HG03139 (cell line): ENCODE results near the gene PICALM.
"Not testable (repeated sequence)": the region's sequence is repeated elsewhere in the genome, so short reads cannot be mapped to it uniquely, and the experiment has no call there.

ENCODE experiments used
- ATAC-seq: cut with Tn5 transposase; IDR thresholded peaks from one replicate; pipeline ENCODE4 v1.9.1; 2021; ENCODE audit not compliant: unreplicated experiment

The PICALM gene

DNA sequence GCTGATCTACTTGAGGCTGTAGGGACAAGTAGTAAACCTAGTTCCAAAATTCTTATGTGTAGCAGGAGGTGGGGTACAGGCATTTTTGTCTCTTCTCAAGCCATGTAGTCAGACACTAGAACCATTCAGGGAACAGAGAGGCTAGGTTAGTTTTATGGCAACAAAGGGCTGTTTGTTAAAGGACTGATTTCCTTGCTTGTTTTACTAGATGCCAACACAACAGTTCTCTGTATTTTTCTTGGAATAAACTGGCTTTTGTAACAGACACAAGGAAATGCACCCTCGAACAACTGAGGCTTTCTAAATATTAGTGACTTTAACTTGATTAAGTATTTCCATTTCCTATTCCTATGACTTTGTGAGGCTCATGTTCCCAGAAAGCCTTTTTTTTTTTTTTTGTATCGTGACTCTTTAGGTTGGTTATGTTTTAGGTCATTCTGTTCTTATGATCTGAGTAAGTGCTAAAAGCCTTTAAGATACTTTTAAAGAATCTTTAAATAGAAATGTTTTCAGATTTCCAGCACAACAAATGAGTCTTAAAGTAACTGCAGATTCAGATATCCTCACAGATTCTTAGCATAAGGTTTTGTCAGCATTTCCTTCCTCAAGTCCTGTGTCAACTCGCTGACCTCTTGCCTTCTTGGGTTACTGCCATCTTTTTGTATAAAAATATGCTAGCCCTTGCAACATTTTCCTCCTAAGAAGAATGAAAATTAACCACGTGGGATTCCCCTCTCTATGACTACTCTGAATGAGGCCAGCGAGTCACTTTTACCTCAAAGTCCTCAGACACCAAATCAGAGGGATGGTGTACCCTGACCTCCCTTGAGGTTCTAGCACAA, 121.2 kb downstream of the PICALM start:
- ATAC-seq: no peak

DNA sequence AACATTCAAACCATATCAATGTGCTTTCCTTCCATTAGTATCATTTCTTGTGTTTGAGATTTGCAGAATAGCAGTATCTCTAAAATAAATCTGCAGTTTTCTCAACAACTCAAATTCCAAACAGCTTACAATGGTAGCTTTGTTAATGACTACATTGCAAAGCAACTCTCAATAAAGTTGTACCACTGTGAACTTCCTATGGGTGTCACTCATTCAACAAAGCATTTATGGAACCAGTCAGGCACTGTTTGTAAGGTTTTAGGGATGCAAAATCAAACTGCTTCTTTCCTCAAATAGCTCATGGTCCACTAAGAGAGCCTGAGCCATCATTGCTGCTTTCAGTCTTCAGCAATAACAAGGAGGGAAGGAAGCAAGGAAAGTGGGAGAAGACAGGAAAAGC, 122.7 kb downstream of the PICALM start:
- ATAC-seq: no peak

DNA sequence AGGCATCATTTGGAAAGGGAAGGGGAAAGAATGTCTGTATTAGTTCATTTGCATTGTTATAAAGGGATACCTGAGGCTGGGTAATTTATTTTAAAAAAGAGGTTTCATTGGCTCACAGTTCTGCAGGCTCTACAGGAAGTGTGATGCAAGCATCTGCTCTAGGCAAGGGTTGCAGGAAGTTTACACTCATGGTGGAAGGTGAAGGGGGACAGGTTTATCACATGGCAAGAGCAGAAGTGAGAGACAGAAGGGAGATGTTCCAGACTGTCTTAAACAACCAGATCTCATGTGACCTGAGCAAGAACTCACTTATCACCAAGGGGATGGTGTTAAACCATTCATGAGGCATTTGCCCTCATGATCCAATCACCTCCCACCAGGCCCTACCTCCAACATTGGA, 123.1 kb downstream of the PICALM start:
- ATAC-seq: no peak

DNA sequence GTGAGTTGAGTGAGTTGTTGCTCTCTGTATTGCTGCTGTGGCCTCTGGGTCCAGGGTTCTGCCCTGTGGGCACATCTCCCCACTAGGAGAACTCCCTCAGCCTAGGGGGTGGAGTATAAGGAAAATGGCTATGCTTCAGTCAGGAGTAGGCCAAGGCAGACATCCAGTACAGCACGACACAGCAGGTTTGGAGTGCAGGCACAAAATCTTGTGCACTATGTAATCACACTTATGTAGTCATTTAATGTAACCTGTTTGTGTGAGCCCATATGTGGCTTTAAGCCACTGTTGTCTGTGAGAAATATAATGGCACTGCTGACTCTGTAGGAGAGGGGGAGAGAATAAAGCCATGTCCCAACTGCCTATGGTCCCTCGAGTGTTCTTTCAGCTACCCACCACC, 123.6 kb downstream of the PICALM start:
- no peak for ATAC-seq

DNA sequence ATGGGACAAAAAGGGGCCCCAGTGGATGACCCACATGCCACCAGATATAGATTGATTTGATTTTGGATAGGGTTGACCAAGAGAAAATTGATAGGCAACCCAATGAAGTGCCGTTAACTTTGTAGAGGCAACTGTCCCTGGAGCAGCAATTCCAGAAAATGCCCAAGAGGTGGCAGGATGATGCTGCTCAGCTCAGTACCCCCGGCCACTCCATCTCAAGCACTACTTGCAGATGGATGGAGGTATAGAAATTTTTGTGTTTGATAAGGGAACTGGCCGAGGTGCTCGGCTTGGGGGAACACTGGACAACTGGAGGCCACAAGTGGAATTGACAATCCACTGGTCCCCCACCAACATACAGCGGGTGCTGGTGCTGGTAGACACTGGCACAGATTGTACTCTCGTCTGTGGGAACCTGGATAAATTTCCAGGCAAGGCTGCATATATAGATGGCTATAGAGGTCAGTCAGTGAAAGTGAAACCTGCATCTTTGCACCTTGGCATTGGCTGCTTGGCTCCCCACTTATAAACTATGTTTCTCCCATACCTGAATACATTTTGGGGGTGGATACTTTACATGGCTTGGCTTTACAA, 127.4 kb downstream of the PICALM start:
- ATAC-seq: peak; percentile 75

DNA sequence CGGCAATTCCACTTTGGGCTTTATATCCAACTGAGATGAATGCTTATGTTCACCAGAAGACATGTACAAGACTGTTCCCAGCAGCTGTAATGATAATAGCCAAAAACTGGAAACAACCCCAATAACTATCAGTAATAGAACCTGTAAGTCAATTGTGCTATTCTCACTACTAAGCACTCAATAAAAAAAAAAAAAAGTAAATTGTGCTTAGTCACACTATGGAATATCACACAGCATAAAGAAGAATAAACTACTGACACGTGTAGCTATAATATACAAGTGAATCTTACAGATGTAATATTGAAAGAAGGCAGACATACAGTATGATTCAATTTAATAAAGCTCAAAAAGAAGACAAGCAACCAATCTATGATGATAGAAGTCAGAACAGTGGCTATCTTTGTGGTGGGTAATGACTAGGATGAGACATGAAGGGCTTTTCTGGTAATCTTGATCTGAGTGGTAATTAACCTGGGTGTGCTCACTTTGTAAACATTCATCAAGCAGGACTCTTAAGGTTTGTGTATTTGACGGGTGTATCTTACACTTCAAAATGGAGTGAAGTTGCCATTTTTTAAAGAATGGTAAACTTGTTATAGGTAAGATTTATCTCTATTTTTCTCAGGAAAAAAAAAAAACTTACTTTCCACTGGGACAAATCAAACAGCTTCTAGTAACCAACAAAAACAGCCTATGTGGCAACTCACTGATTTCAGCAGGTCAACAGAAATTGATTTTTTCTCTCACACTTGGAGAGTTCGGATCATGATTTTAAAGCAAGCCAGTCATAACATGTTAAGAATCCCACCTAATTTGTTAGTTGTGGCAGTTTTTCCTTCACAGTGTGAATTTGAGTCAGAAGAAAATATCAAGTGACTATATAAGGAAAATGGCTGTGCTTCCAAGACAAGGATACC, 129.5 kb downstream of the PICALM start:
- ATAC-seq: no peak

DNA sequence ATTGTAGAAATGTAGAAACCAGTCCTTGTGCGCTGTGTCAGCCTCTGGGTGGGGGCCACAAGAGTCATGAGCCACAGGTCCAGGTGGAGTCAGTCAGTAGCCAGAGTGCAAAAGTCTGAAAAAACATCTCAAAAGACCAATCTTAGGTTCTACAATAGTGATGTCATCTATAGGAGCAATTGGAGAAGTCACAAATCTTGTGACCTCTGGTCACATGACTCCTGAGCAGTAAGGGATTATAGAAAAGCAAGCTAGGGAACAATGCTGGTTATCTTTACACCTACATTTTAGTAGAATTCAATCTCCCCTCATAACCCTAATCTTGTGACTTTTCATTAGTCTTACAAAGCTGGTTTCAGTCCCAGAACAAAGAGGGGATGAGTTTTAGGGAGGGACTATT, 131.0 kb downstream of the PICALM start:
- no peak for ATAC-seq

DNA sequence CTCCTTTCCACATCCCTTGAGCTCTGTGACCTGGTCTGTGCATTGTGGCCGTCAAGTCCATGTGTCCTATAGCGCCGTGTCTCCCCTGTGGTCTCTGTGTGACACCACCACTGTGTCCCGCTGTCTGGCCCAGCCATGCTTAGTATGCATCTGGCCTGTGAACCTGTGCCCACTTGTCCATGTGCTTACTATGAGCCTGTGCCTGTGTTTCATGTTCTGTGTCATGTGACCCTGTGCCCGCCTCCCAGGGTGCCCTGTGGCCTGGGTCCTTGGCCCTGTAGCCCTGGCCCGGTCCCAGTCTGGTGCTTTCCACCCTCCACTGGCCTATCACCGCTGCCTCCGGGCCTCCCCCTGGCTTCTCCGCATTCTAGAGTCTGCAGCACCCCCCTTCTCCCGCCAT, 133.1 kb downstream of the PICALM start:
- ATAC-seq: no peak

DNA sequence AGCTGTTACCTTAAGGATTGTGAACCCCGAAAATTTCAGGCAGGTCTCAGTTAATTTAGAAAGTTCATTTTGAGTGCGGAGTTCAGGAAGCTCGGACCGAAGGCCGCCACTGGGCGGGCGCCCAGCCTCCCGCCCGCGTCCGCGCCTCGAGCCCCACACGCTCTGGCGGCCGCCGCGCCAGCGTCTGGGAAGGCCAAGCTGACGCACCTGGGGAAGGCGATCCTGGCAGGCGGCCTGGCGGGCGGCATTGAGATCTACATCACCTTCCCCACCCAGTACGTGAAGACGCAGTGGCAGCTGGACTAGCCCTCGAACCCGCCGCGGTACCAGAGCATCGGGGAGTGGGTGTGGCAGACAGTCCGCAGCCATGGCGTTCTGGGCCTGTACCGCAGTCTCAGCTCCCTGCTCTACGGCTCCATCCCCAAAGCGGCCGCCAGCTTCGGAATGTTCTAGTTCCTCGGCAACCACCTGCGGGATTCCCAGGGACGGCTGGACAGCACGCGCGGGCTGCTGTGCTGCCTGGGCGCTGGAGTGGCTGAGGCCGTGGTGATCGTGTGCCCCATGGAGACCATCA, 134.2 kb downstream of the PICALM start:
- no peak for ATAC-seq

DNA sequence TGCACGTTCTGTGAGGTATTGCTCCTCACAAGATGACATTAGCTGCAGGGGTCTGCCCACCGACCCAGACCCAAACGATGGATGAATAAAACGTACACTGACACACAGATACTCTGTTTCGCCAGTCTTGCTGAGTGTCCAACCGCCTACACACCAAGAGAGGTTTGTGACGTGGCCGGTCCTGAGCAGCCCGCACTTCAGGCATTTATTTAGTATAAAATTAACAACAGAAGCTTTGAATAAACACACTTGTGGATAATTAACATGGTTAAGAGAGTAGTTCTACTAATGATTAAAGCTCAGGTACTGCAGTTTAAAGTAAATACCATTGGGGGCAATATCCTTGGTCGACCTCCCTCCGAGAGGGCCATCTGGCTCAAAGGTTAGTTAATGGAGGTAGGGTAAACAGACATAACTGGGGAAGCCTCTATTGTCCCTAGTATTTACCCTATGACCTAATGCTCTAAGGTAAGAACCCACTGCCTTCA, 138.0 kb downstream of the PICALM start:
- ATAC-seq: no peak

DNA sequence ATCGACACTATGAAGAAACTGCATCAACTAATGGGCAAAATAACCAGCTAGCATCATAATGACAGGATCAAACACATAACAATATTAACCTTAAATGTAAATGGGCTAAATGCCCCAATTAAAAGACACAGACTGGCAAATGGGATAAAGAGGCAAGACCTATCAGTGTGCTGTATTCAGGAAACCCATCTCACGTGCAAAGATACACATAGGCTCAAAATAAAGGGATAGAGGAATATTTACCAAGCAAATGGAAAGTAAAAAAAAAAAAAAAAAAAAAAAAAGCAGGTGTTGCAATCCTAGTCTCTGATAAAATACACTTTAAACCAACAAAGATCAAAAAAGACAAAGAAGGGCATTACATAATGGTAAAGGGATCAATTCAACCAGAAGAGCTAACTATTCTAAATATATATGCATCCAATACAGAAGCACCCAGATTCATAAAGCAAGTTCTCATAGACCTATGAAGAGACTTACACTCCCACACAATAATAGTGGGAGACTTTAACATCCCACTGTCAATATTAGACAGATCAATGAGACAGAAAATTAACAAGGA, 142.2 kb downstream of the PICALM start:
- not testable (repeated sequence) for ATAC-seq

DNA sequence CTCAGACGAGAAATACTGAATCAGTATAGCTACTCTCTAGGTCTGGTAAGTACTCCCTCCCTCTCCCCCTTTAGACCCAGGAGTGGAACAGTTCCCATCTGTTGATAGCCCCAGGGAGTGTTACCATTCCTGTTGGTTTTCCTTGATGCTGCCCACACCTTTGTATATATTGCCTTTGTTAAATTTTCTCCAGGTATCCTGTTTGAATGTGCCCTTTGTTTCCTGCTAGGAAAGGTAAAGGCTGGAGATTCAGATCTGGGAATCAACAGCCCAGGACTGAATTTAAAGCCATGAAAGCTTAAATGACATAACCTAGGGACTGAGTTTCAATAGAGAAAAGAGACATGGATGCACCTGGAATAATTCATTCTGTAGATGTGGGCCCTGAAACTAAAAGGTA, 145.4 kb downstream of the PICALM start:
- no peak for ATAC-seq

DNA sequence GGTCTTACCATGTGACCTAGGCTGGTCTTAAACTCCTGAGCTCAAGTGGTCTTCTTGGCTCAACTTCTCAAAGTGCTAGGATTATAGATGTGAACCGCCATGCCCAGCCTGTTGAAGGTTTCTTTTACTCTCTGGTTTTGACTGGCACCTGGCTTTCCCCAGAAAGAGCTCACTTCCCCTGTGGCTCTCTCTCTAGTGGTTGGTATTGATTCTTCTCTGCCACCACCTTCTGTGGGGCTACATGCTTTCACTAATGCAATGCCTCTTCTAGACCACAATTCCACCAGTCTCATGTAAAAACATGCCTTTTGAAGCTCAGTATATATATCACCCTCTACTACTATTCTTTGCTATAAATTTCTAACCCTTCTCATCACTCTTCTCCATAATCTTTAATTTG, 146.5 kb downstream of the PICALM start:
- ATAC-seq: no peak

DNA sequence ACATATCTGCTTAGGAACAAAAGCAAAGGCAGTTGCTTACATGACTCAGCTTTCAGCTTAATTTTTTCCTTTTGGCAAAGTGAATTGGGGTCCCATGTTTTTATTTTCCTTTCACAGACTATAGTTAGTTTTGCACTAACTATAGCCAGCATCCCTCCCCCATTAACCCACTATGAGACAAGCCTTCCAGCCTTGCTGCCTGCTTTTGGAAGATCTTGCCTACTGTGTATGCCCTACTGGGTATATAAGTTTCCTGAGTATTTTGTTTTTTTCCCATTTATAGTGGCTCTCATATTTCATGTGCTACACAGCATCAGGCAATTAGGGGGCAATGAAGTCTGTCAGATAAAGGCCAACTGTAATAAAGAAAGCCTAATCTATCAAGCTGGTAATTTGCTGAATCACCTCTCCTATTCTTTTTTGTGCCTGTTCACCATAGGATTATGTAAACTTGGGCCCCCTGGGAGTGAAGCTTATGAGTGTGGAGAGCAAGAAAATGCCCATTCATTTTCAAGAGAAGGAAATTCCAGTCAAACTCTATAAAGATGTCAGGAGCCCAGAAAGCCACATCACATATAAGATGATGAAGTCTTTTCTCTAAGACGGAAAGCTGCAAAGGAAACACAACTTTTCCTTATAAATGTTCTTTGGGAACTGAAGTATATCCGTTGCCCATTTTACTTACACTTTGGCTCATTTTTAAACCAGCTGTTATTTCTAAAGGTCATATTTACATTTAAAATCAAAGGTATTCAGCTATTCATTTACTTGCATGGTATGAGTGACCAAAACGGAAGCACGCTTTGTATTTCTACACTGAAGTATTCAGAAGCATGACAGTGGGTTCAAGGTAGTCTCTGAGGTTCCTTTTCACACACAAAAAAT, 149.7 kb downstream of the PICALM start:
- ATAC-seq: no peak

DNA sequence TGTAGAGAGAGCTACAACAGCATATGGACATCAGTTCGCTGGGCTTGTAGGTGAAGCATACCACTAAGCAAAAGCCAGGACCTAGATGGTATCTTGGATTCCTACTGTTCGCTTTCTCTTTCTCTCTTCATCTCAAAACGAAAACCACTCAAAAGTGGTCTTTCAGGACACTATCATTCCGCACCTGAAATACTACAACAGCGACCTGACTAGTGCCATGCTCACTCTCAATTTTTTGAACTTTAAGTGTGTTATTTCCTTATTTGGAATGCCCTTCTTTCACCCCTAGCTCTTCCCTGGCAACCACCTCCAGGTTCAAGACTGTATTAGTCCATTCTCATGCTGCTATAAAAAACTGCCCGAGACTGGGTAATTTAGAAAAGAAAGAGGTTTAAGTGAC, 154.5 kb downstream of the PICALM start:
- no peak for ATAC-seq

DNA sequence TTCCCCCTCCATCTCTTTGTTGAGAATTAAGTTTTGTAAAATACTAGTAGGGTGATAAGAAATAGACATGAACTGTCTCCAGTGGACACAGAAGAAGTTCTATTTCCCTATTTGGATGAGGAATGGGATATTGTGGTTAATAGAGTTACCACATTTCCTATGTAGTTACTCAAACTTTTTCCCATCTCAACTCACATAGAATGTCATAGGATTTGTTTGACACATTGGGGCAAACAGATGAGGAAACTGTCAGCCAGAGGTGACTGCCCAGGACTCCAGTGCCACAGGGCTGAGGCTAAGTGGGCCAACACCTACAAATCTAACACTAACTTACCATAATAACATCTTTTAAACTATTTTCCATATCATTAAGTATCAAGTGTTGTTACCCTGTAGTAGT, 155.4 kb downstream of the PICALM start:
- ATAC-seq: no peak

DNA sequence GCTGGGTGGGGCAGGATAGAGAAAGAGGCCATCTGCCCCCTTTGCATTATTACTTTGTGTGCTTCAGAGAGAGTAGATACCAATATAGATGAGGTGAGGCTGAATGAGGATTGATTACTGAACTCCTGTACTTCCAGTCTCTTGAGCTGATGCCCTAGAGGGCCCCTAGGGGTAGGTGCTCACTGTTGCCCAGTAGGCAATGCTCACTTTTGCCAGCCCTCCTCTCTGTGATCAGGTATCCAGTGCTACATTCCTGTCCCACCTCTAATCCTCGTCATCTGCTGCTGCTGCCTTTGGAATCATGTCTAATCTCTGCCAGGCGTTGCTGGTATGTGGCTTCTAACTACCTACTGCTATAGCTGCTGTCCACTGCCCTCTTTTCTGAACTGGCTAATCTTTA, 156.5 kb downstream of the PICALM start:
- ATAC-seq: no peak
